ENCODE results near the gene HOXB4.

- TF ChIP-seq CTCF (conservative IDR thresholded peaks at IDR 0.05; ENCODE audit: low read depth, low read length) (no peak), EZH2 (IDR thresholded peaks at IDR 0.05; ENCODE audit: low read length, unreplicated experiment) (no peak), EZH2phosphoT487 (IDR thresholded peaks at IDR 0.05; ENCODE audit: borderline replicate concordance, low read length) (no peak)
These were observed 37.0 kb downstream of the HOXB4 start for GRCh38 chr17:48541036-48541576.

Data from PC-3 (cell line).